Heart right ventricle (tissue), 16 donors: ENCODE measurements around the gene AOAH. TPM values are rescaled to one million over a fixed set of nuclear protein-coding genes. Genes with fewer than 3 reads are reported as not detected.

Source experiments
- ATAC-seq, 8 donors: fragments of 200-7000 bp; cut with Tn5 transposase; one replicate each; pipeline ENCODE4 v1.9.1; 2020; ENCODE audit warnings: mild to moderate bottlenecking in 8 of 8, moderate library complexity in 8 of 8, moderate number of reproducible peaks in 1 of 8
- DNase-seq, 2 donors: peaks; one replicate each; pipeline ENCODE4 v3.0.0-alpha.2; 2020
- H3K27ac ChIP-seq, 10 donors: fragments of 200-600 bp; sonication (generic) in 2 of 10; one replicate each; pipeline versions ENCODE4 v1.5.0 to v1.8.0; 2020 to 2022; ENCODE audit warnings: mild to moderate bottlenecking in 3 of 10
- H3K27me3 ChIP-seq, 7 donors: fragments of 200-600 bp; one replicate each; pipeline ENCODE4 v1.8.0; 2021 to 2022; ENCODE audit warnings: mild to moderate bottlenecking in 2 of 7
- H3K36me3 ChIP-seq, 9 donors: fragments of 200-600 bp; sonication (generic) in 1 of 9; one replicate each; pipeline versions ENCODE4 v1.5.0 to v1.8.0; 2020 to 2022; ENCODE audit warnings: mild to moderate bottlenecking in 2 of 9
- H3K4me1 ChIP-seq, 9 donors: fragments of 200-600 bp; sonication (generic) in 1 of 9; one replicate each; pipeline versions ENCODE4 v1.5.0 to v1.8.0; 2020 to 2022; ENCODE audit warnings: mild to moderate bottlenecking in 4 of 9
- H3K4me3 ChIP-seq, 10 donors: fragments of 200-600 bp; sonication (generic) in 2 of 10; one replicate each; pipeline versions ENCODE4 v1.5.0 to v1.8.0; 2020 to 2022; ENCODE audit warnings: mild to moderate bottlenecking in 7 of 10, moderate library complexity in 2 of 10
- H3K9me3 ChIP-seq, 11 donors: fragments of 200-600 bp in 10 of 11; sonication (generic) in 2 of 11; one replicate each; pipeline versions ENCODE4 v1.5.0 to v1.8.0; 2013 to 2022; ENCODE audit warnings: mild to moderate bottlenecking in 2 of 11, control low read depth in 1 of 11, moderate library complexity in 1 of 11
- CTCF ChIP-seq, 9 donors: fragments of 200-600 bp; sonication (generic) in 2 of 9; IDR thresholded peaks; one replicate each; pipeline versions ENCODE4 v1.5.0 to v1.8.0; 2021 to 2022; ENCODE audit warnings: antibody characterized with exemption in 9 of 9, mild to moderate bottlenecking in 5 of 9, moderate library complexity in 1 of 9
- WGBS, 2 donors: extraction: QIAGEN DNeasy Blood & Tissue Kit; methylation state at CpG; one replicate each; pipeline ENCODE4 v1.1.7; 2013; ENCODE audit warnings: inconsistent platforms in 1 of 2; 5-methylcytosine and 5-hydroxymethylcytosine counted together
- intact Hi-C, 10 donors: fragments of 100-400 bp; cut with DNase I; formaldehyde crosslinking; loops; one replicate each; pipeline versions ENCODE4 v1.11.1 to v1.14.2; 2022
- polyA plus RNA-seq, 2 donors: library from polyadenylated mRNA; stranded (reverse); fragments of 200-250 nt; gene quantifications; one replicate each; pipeline ENCODE4 v1.2.3, GENCODE V29; 2013
- total RNA-seq, 10 donors: library from RNA; stranded (reverse); fragmentation: NEBNext Ultra II Directional in 3 of 10; extraction: Animal tissue kit (Norgen Biotek cat#: 25700) in 3 of 10; gene quantifications; one replicate each; pipeline versions ENCODE4 v1.2.1 to v1.2.4, GENCODE V29; 2021 to 2023
- donor health status: Arrhythmogenic right ventricular cardiomyopathy.
- donor health status: ischemic (EF 13 %, LVEDD 7.1; RV severe dilation, severe dysfunction).
- donor health status: healthy with polysubstance abuse.
- donor health status: DM: no; HTN: yes; CAD: no.
- donor health status: DM: no; HTN: no; CAD: no.
- donor health status: ischemic (EF 25% LVEDD 6.9; RV normal size, moderate dysfunction).
- donor health status: ischemic (EF 25% LVEDD 5.7; RV mildly dilated, moderate dysfunction).
- donor health status: healthy.
- donor health status: DM: yes; HTN: yes; CAD: no.
- donor health status: Ischemic cardiomyopathy.
- donor health status: ischemic (EF 35%, LVEDD 5.7; RV mildly dilated, moderate dysfunction).
- donor health status: nonischemic (EF 11% LVEDD 7.7; RV severe dilation, severe dysfunction).
- donor health status: DM: yes; HTN: yes; CAD: no.
- donor health status: PGD.
- donor health status: ischemic (EF 29% LVEDD 5.4; RV normal size, mild dysfunction).
- donor health status: nonischemic (EF 23%, LVEDD 6.1; RV moderate dilation, normal function).

Gene AOAH
- total and polyA plus RNA-seq, 12 donors: 0.70 to 19.5 (median 1.6) TPM

- WGBS, 2 donors: 68 to 91% methylated on average over 4 of the region's 4 CpGs
- H3K9me3 ChIP-seq: no peaks in the 10 kb centered on the region
- H3K36me3 ChIP-seq: peaks cover 0 to 19% (median 0%) of the 10 kb centered on the region in 9 donors
- TF ChIP-seq CTCF (IDR thresholded peaks at IDR 0.05): no peak
- no peak overlapping the region for H3K27ac ChIP-seq
- ATAC-seq (no peak), DNase-seq (no peak)
- no peaks in the 10 kb centered on the region for H3K27me3 ChIP-seq
- intact Hi-C loops: no loop called here
- H3K4me1 ChIP-seq: peaks cover 0 to 3% (median 0%) of the 10 kb centered on the region in 9 donors
- no peak overlapping the region for H3K4me3 ChIP-seq
Measured at GRCh38 chr7:36691983-36692382, 32.3 kb downstream of the AOAH start.

- no peak for TF ChIP-seq CTCF (IDR thresholded peaks at IDR 0.05)
- Histone ChIP-seq H3K4me1 (peaks cover 0 to 11% (median 0%) of the 10 kb centered on the region in 9 donors), H3K4me3 (no peak overlapping the region), H3K9me3 (no peaks in the 10 kb centered on the region), H3K27me3 (no peaks in the 10 kb centered on the region), H3K36me3 (peaks cover 0 to 26% (median 0%) of the 10 kb centered on the region in 9 donors), H3K27ac (no peak overlapping the region)
- no peak for ATAC-seq
- no peak for DNase-seq
- 56 to 60% methylated on average over 6 of the region's 6 CpGs for WGBS, 2 donors
- intact Hi-C loops: no loop called here
Measured at GRCh38 chr7:36690514-36691187, 33.6 kb downstream of the AOAH start.

GRCh38 chr7:36690041-36690440 is 34.3 kb downstream of the AOAH start:
- H3K4me1 ChIP-seq: peaks cover 0 to 11% (median 0%) of the 10 kb centered on the region in 9 donors
- ATAC-seq: no peak
- intact Hi-C loops: no loop called here
- no peaks in the 10 kb centered on the region for H3K9me3 ChIP-seq
- H3K27me3 ChIP-seq: no peaks in the 10 kb centered on the region
- 84 to 88% methylated on average over 4 of the region's 4 CpGs for WGBS, 2 donors
- H3K4me3 ChIP-seq: no peak overlapping the region
- TF ChIP-seq CTCF (IDR thresholded peaks at IDR 0.05): no peak
- no peak for DNase-seq
- H3K27ac ChIP-seq: no peak overlapping the region
- H3K36me3 ChIP-seq: peaks cover 0 to 32% (median 0%) of the 10 kb centered on the region in 9 donors

- no peaks in the 10 kb centered on the region for H3K27me3 ChIP-seq
- TF ChIP-seq CTCF (IDR thresholded peaks at IDR 0.05): no peak
- 62 to 65% methylated on average over 5 of the region's 5 CpGs for WGBS, 2 donors
- peaks cover 0 to 11% (median 0%) of the 10 kb centered on the region in 9 donors for H3K4me1 ChIP-seq
- H3K36me3 ChIP-seq: peaks cover 0 to 34% (median 0%) of the 10 kb centered on the region in 9 donors
- ATAC-seq (no peak), DNase-seq (no peak)
- no peaks in the 10 kb centered on the region for H3K9me3 ChIP-seq
- H3K27ac ChIP-seq: no peak overlapping the region
- H3K4me3 ChIP-seq: no peak overlapping the region
- intact Hi-C loops: no loop called here
Measured at GRCh38 chr7:36686499-36686898, 37.8 kb downstream of the AOAH start.
